Liver (tissue), 9 donors: ENCODE measurements around the gene NHSL2. TPM values are rescaled to one million over a fixed set of nuclear protein-coding genes. Genes with fewer than 3 reads are reported as not detected.

Source experiments
- DNase-seq: peaks from one replicate; pipeline ENCODE4 v3.0.0-alpha.2; 2017; ENCODE audit warnings: low spot score
- H3K27ac ChIP-seq, 2 donors: one replicate each; pipeline ENCODE4 v1.7.0; 2013; ENCODE audit warnings: inconsistent platforms in 2 of 2, low read length in 2 of 2, control low read depth in 1 of 2, low read depth in 1 of 2, mild to moderate bottlenecking in 1 of 2
- H3K27me3 ChIP-seq, 4 donors: one replicate each; pipeline versions ENCODE4 v1.6.1 to v1.7.0; 2013; ENCODE audit warnings: low read length in 3 of 4, inconsistent platforms in 1 of 4, mild to moderate bottlenecking in 1 of 4, moderate library complexity in 1 of 4; ENCODE audit not compliant: control insufficient read depth in 4 of 4, insufficient read depth in 4 of 4
- H3K36me3 ChIP-seq, 4 donors: one replicate each; pipeline versions ENCODE4 v1.6.1 to v1.7.0; 2013; ENCODE audit warnings: low read length in 3 of 4, mild to moderate bottlenecking in 3 of 4, low read depth in 1 of 4, moderate library complexity in 1 of 4; ENCODE audit not compliant: control insufficient read depth in 4 of 4, insufficient read depth in 3 of 4
- H3K4me1 ChIP-seq, 4 donors: one replicate each; pipeline versions ENCODE4 v1.6.1 to v1.7.0; 2013; ENCODE audit warnings: low read length in 3 of 4, mild to moderate bottlenecking in 3 of 4, moderate library complexity in 1 of 4; ENCODE audit not compliant: control insufficient read depth in 4 of 4, insufficient read depth in 4 of 4
- H3K4me3 ChIP-seq, 3 donors: one replicate each; pipeline versions ENCODE4 v1.6.1 to v1.7.0; 2013; ENCODE audit warnings: low read length in 3 of 3, control low read depth in 1 of 3, low read depth in 1 of 3, mild to moderate bottlenecking in 1 of 3
- H3K9ac ChIP-seq, 2 donors: one replicate each; pipeline ENCODE4 v1.7.0; 2013; ENCODE audit warnings: low read length in 2 of 2, mild to moderate bottlenecking in 2 of 2, moderate library complexity in 2 of 2, control low read depth in 1 of 2, low read depth in 1 of 2
- H3K9me3 ChIP-seq, 4 donors: one replicate each; pipeline versions ENCODE4 v1.6.1 to v1.7.0; 2013; ENCODE audit warnings: low read length in 3 of 4; ENCODE audit not compliant: control insufficient read depth in 4 of 4
- ATF3 ChIP-seq: IDR thresholded peaks from 2 replicates; pipeline ENCODE4 v1.6.1; 2016; ENCODE audit warnings: antibody characterized with exemption
- EGR1 ChIP-seq, 2 donors: IDR thresholded peaks; 2 replicates each; pipeline ENCODE4 v1.6.1; 2016 to 2018; ENCODE audit warnings: antibody characterized with exemption in 2 of 2, low read depth in 2 of 2
- FOXA1 ChIP-seq: IDR thresholded peaks from 2 replicates; pipeline ENCODE4 v1.6.1; 2016; ENCODE audit warnings: antibody characterized with exemption
- FOXA2 ChIP-seq: IDR thresholded peaks from 2 replicates; pipeline ENCODE4 v1.6.1; 2016; ENCODE audit warnings: antibody characterized with exemption
- GABPA ChIP-seq, 2 donors: IDR thresholded peaks in 1 of 2; conservative IDR thresholded peaks in 1 of 2; 2 replicates each; pipeline ENCODE4 v1.6.1; 2016; ENCODE audit warnings: antibody characterized with exemption in 2 of 2, mild to moderate bottlenecking in 1 of 2, moderate library complexity in 1 of 2
- HNF4A ChIP-seq, 2 donors: conservative IDR thresholded peaks; 2 replicates each; pipeline ENCODE4 v1.6.1; 2016; ENCODE audit warnings: antibody characterized with exemption in 2 of 2, mild to moderate bottlenecking in 2 of 2
- HNF4G ChIP-seq: IDR thresholded peaks from 2 replicates; pipeline ENCODE4 v1.6.1; 2016; ENCODE audit warnings: antibody characterized with exemption
- JUND ChIP-seq, 2 donors: IDR thresholded peaks; 2 replicates each; pipeline ENCODE4 v1.6.1; 2016; ENCODE audit warnings: antibody characterized with exemption in 2 of 2
- MAX ChIP-seq: IDR thresholded peaks from 2 replicates; pipeline ENCODE4 v1.6.1; 2016; ENCODE audit warnings: antibody characterized with exemption
- NR2F2 ChIP-seq: IDR thresholded peaks from 2 replicates; pipeline ENCODE4 v1.6.1; 2016; ENCODE audit warnings: antibody characterized with exemption
- RAD21 ChIP-seq, 2 donors: IDR thresholded peaks; 2 replicates each; pipeline ENCODE4 v1.6.1; 2016; ENCODE audit warnings: antibody characterized with exemption in 2 of 2, mild to moderate bottlenecking in 2 of 2
- RXRA ChIP-seq, 2 donors: IDR thresholded peaks; 2 replicates each; pipeline ENCODE4 v1.6.1; 2017 to 2018; ENCODE audit warnings: antibody characterized with exemption in 2 of 2, mild to moderate bottlenecking in 1 of 2
- SP1 ChIP-seq: IDR thresholded peaks from 2 replicates; pipeline ENCODE4 v1.6.1; 2018; ENCODE audit warnings: antibody characterized with exemption, mild to moderate bottlenecking
- TAF1 ChIP-seq: conservative IDR thresholded peaks from 2 replicates; pipeline ENCODE4 v1.6.1; 2016; ENCODE audit warnings: antibody characterized with exemption, mild to moderate bottlenecking
- YY1 ChIP-seq: IDR thresholded peaks from 2 replicates; pipeline ENCODE4 v1.6.1; 2016; ENCODE audit warnings: antibody characterized with exemption, mild to moderate bottlenecking
- WGBS: extraction: QIAGEN DNeasy Blood & Tissue Kit; methylation state at CpG from one replicate; pipeline ENCODE4 v1.1.7; 2013; 5-methylcytosine and 5-hydroxymethylcytosine counted together
- polyA plus RNA-seq, 2 donors: library from polyadenylated mRNA; stranded (reverse) in 1 of 2; unstranded in 1 of 2; fragments of 200-250 nt in 1 of 2; fragments of >200 nt in 1 of 2; fragmentation: Nextera tagmentation in 1 of 2; extraction: Ambion mirVana in 1 of 2; gene quantifications; one replicate each; pipeline versions ENCODE4 v1.2.1 to v1.2.3, GENCODE V29; 2013 to 2015
- total RNA-seq, 2 donors: library from RNA; depleted of rRNA; stranded (reverse); fragments of >200 nt; gene quantifications; one replicate each; pipeline ENCODE4 v1.2.3, GENCODE V29; 2014
- TF ChIP-seq, protein P1 (sequence below): IDR thresholded peaks from 2 replicates; pipeline ENCODE4 v1.6.1; 2016; ENCODE audit warnings: antibody characterized with exemption
- TF ChIP-seq, protein P2 (sequence below): IDR thresholded peaks from 2 replicates; pipeline ENCODE4 v1.6.1; 2016; ENCODE audit warnings: antibody characterized with exemption, mild to moderate bottlenecking
- TF ChIP-seq, protein P3 (sequence below): fragments of 150-350 bp; IDR thresholded peaks from 2 replicates; pipeline ENCODE4 v1.5.1; 2017; ENCODE audit warnings: improper control_type of control experiment, low read depth, low read length; ENCODE audit not compliant: missing input control
- donor health status: healthy.
- donor health status: healthy.
- donor health status: healthy.
- donor health status: healthy.
- donor health status: healthy.

NHSL2 gene
- total and polyA plus RNA-seq, 4 donors: 0.45 to 1.3 (median 1.1) TPM

- Histone ChIP-seq H3K9me3 (no peaks in the 10 kb centered on the region), H3K4me1 (no peaks in the 10 kb centered on the region), H3K9ac (no peak overlapping the region), H3K36me3 (no peaks in the 10 kb centered on the region), H3K27ac (no peak overlapping the region), H3K4me3 (no peak overlapping the region), H3K27me3 (no peaks in the 10 kb centered on the region)
- 68% methylated on average over 5 of the region's 5 CpGs for WGBS
- no peak for DNase-seq
- TF ChIP-seq FOXA2: no peak
Measured at GRCh38 chrX:72040506-72040905, 129.9 kb downstream of the NHSL2 start.

DNA sequence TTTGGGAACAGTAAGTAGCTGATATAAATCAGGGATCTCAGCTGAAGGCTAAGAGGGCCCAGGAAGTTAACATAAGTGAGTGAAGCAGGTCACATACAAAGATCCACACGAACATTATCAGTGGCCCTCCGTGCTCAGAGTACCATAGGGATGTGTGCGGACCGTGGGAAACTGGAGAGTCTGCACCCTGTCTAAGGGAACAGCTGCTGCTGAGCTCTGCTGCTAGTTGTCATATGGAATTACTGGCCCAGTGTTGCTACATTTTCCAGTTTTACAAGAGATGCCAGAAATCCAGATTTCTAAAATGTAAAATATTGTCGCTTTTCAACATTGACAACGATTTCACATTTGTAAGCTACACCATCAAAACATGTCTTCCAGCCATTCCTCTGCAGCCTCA is 130.5 kb downstream of the NHSL2 start:
- Histone ChIP-seq H3K4me1 (no peaks in the 10 kb centered on the region), H3K27me3 (no peaks in the 10 kb centered on the region), H3K36me3 (no peaks in the 10 kb centered on the region), H3K9ac (no peak overlapping the region), H3K27ac (no peak overlapping the region), H3K4me3 (no peak overlapping the region), H3K9me3 (no peaks in the 10 kb centered on the region)
- TF ChIP-seq RAD21 (IDR thresholded peaks at IDR 0.05) (no peak), RXRA (IDR thresholded peaks at IDR 0.05) (no peak), MAX (no peak), SP1 (no peak), FOXA1 (no peak), ATF3 (no peak), JUND (IDR thresholded peaks at IDR 0.05) (no peak), GABPA (IDR thresholded peaks at IDR 0.05 in 1 of 2, conservative IDR thresholded peaks at IDR 0.05 in 1 of 2) (no peak), NR2F2 (no peak), HNF4A (conservative IDR thresholded peaks at IDR 0.05) (no peak), HNF4G (no peak), YY1 (no peak), FOXA2 (no peak), EGR1 (IDR thresholded peaks at IDR 0.05; ENCODE audit: low read depth in 2 of 2) (no peak), TAF1 (no peak)
- TF ChIP-seq, protein P1, sequence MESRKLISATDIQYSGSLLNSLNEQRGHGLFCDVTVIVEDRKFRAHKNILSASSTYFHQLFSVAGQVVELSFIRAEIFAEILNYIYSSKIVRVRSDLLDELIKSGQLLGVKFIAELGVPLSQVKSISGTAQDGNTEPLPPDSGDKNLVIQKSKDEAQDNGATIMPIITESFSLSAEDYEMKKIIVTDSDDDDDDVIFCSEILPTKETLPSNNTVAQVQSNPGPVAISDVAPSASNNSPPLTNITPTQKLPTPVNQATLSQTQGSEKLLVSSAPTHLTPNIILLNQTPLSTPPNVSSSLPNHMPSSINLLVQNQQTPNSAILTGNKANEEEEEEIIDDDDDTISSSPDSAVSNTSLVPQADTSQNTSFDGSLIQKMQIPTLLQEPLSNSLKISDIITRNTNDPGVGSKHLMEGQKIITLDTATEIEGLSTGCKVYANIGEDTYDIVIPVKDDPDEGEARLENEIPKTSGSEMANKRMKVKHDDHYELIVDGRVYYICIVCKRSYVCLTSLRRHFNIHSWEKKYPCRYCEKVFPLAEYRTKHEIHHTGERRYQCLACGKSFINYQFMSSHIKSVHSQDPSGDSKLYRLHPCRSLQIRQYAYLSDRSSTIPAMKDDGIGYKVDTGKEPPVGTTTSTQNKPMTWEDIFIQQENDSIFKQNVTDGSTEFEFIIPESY: no peak
- TF ChIP-seq, protein P2, sequence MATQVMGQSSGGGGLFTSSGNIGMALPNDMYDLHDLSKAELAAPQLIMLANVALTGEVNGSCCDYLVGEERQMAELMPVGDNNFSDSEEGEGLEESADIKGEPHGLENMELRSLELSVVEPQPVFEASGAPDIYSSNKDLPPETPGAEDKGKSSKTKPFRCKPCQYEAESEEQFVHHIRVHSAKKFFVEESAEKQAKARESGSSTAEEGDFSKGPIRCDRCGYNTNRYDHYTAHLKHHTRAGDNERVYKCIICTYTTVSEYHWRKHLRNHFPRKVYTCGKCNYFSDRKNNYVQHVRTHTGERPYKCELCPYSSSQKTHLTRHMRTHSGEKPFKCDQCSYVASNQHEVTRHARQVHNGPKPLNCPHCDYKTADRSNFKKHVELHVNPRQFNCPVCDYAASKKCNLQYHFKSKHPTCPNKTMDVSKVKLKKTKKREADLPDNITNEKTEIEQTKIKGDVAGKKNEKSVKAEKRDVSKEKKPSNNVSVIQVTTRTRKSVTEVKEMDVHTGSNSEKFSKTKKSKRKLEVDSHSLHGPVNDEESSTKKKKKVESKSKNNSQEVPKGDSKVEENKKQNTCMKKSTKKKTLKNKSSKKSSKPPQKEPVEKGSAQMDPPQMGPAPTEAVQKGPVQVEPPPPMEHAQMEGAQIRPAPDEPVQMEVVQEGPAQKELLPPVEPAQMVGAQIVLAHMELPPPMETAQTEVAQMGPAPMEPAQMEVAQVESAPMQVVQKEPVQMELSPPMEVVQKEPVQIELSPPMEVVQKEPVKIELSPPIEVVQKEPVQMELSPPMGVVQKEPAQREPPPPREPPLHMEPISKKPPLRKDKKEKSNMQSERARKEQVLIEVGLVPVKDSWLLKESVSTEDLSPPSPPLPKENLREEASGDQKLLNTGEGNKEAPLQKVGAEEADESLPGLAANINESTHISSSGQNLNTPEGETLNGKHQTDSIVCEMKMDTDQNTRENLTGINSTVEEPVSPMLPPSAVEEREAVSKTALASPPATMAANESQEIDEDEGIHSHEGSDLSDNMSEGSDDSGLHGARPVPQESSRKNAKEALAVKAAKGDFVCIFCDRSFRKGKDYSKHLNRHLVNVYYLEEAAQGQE: no peak
- TF ChIP-seq, protein P3, sequence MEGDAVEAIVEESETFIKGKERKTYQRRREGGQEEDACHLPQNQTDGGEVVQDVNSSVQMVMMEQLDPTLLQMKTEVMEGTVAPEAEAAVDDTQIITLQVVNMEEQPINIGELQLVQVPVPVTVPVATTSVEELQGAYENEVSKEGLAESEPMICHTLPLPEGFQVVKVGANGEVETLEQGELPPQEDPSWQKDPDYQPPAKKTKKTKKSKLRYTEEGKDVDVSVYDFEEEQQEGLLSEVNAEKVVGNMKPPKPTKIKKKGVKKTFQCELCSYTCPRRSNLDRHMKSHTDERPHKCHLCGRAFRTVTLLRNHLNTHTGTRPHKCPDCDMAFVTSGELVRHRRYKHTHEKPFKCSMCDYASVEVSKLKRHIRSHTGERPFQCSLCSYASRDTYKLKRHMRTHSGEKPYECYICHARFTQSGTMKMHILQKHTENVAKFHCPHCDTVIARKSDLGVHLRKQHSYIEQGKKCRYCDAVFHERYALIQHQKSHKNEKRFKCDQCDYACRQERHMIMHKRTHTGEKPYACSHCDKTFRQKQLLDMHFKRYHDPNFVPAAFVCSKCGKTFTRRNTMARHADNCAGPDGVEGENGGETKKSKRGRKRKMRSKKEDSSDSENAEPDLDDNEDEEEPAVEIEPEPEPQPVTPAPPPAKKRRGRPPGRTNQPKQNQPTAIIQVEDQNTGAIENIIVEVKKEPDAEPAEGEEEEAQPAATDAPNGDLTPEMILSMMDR: no peak
- DNase-seq: no peak
- WGBS: 85% methylated on average over 6 of the region's 6 CpGs
